UCSD-AML1 (cell line): ENCODE measurements around the gene MOV10L1.
"Not testable (repeated sequence)": the region's sequence is repeated elsewhere in the genome, so short reads cannot be mapped to it uniquely, and the experiment has no call there.

Experiments used
- DNase-seq: peaks from one replicate; lab custom pipeline; 2025; ENCODE audit not compliant: unreplicated experiment; lab: John Stamatoyannopoulos, UW

The MOV10L1 gene

DNA sequence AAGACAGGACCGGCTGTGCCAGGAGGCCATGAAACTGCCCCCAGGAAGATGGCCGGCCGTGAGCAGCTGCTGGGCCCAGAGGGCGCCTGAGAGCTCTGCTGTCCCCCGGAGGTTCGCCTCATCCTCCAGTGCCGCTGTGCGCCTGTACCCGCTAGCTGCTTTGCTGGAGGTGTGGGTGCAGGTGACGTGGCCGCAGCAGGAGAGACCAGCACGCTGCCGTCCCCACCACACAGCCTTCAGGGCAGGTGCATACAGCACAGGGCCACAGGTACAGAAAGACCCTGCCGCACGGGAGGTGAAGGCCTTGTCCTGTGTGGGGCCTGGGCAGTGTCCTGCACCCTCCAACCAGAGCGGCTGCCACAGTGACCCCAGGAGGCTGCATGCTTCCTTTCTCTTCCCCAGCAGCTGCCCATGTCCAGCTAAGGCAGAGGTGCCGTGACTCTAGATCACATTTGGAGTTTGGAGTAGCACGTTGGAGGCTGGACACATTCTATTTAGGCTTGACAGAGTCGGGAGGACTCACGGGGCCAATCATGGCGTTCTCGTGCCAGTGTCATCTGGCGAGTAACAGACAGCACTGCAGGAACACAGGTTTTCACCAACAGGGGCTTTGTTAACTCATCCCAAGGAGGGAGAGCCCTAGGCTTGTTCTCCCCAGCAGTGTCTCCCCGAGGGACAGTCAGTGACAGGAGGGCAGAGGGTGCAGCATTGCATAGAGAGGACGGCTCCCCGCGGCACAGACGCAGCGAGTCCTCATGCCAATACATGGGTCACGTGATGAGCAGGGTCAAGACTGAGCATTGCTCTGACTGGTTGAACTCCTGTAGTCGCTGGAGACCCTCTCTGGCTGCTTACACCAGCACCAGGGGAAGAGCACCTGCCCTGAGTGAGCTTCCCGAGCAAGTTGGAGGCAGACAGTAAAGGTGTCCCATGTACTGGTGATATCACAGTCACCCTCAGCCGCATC is 62.0 kb downstream of the MOV10L1 start:
- DNase-seq = no peak

DNA sequence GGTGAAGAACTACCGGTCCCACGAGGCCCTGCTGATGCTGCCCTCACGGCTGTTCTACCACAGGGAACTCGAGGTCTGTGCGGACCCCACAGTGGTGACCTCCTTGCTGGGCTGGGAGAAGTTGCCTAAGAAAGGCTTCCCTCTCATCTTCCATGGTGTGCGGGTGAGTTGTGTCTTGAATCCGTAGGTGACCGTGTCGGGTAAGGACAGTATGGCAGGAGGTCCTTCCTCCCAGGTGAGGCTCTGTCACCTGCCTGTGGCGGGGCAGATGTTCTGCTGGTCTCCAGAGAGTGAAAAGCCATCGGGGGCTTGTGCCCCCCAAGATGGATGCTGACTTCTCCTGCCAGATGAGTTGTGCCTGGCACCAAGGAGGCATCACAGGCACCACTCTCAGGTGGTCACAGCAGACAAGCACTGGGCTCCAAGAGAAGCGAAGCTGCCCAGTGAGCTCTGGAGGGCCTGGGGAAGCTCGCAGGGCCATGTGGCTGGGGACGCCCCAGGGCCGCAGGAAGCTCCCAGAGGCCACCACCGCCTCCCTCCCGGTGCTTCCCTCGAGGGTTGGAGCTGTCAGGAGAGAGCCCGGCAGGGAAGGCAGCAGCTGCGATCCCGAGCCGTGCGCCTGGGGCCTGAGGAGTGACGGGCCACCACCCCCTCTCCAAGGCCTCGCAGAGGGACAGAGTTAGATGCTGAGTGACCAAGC is 63.4 kb downstream of the MOV10L1 start:
- no peak for DNase-seq

DNA sequence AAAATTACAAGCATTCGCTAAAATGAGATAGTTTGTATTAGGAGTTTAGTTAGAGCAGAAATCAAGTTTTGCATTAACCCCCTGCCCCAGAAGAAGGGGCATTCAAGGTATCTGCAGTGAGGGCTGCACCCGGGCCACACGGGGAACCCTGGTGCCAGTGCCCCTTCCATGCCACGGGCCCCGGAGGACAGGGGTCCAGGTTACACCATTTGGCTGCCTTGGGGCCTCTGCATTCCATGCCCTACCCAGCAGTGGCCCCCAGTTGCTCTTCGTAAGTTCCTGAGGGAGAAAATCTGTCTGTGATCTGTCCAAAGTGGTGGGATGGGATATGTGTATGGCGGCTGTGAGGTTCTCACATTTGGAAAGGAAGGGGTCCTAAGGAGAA is 63.9 kb downstream of the MOV10L1 start:
- DNase-seq = no peak

DNA sequence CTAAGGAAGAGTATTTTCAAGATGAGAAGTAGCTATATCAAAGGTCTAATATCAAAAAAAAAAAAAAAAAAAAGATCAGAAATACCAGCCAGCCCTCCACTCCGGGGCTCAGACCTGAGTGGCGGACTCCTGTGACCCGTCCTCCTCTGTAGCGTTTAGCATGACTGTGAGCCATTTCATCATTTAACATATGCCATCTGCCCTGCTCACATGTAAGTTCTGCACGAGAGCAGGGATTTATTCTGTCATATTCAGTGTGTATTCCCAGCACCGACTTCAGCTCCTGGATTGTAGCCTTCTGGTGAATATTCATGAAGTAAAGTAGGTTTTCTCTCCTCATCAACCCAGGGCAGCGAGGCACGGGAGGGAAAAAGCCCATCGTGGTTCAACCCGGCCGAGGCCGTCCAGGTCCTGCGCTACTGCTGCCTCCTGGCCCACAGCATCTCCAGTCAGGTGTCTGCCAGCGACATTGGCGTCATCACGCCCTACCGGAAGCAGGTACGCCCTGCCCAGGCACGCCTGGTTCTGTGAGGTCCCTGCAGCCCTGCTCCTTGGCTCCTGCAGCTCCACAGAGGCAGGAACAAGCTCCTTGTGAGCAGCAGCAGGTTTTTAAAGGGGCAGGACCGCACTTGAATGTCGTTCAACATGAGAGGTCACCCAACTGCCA is 68.0 kb downstream of the MOV10L1 start:
- no peak for DNase-seq

DNA sequence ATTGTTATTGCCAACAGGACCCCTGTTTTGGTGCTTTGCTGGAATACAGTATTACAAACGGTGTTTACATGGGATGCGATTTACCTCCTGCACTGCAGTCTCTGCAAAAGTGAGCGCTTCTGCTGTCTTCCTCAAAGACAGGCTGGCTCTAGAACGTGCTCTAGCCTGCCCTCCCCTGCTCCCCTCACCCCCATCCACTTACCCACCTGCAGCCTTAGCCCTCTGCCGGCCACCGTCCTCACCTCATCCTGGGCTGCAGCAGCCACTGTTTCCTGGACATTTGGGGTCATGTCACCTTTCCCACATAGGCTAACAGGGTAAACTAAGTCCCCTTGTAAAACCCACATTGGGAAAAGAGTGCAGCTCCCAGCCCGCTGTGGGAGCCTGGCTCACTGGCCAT is 71.1 kb downstream of the MOV10L1 start:
- no peak for DNase-seq

DNA sequence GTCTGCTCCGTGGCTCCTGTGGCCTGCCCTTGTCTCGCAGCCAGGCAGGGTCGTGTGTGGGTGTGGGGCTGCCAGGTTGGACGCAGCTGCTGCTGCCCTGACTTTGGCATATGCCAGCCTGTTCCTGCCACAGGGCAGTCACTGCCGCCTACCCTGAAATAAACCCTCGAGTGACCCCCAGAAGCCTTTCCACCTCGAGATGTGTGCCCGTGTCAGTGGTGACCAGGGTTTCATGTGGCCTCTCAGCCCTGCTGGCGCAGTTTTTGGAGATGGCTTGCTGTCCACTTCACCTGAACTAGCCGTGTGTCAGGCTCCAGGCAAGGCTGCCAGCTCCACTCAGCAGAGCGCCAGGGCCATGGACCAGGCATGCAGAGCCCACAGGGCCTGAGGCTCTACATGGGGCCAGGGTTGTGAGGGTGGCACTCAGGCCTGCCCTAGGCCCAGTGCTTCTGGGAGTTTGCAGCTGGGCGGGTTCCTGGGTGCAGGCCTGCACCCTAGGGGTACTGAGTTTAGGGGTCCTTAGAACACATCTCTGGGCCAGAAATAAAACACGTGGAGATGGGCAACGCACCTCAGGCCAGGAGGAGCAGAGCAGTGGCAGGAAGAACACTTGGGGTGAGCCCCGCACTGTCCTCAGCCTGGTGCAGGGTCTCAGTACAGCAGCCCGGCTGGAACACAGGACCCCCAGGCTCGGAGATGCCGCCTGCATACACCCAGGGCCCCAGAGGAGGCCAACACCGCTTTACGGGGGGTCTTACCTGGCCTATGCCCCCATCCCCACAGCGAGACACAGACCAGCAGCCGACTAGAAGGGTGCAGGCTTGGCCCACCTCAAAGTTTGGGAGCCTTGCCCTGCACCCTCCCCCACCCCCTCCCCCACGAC is 71.9 kb downstream of the MOV10L1 start:
- no peak for DNase-seq

DNA sequence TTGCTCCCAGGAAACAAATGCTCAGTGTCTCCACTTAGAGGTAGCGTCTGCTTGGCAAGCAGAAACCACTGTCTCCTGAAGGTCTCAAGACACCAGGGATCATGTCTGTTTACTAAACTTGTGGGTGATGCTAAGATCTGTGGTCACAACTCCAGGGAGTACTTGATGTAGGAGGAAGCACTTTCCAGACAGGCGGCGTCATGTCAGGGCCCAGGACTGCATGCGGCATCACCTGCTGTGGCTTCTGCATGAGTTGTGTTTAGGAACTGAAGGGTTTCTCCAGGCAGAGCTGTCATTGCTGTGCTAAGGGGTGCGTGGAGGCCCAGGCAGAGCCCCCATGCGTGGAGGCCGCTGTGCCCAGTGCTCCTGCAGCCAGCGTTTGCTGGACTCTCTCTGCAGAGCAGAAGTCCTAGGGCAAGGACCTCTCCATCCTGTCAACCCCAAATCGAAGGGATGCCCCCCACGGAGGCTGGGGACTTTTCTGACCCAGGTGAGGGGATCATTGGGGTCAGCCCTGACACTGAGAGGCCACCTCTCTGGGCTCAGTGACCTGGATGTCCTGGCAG is 72.7 kb downstream of the MOV10L1 start:
- DNase-seq = no peak

DNA sequence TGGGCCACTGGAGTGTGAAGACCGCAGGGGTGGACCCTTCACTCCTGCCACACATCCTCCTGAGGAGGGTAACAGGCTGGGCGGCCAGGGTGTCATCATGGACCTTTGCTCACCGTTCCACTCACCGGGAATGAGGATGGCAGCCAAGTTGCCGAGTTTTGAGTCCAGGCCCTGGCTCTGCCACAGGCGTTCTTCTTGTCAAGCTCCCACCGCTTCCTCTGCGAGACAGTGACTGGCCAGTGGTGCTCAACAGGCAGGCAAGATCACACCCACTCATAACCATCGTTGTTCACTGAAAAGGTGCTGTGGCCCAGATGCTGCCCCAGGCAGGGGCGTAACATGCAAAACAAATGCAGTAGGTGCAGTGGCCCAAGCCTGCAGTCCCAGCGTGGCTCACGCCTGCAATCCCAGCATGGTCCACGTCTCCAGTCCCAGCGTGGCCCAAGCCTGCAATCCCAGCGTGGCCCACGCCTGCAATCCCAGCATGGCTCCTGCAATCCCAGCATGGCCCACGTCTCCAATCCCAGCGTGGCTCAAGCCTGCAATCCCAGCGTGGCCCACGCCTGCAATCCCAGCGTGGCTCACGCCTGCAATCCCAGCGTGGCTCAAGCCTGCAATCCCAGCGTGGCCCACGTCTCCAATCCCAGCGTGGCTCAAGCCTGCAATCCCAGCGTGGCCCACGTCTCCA is 75.8 kb downstream of the MOV10L1 start:
- no peak for DNase-seq

DNA sequence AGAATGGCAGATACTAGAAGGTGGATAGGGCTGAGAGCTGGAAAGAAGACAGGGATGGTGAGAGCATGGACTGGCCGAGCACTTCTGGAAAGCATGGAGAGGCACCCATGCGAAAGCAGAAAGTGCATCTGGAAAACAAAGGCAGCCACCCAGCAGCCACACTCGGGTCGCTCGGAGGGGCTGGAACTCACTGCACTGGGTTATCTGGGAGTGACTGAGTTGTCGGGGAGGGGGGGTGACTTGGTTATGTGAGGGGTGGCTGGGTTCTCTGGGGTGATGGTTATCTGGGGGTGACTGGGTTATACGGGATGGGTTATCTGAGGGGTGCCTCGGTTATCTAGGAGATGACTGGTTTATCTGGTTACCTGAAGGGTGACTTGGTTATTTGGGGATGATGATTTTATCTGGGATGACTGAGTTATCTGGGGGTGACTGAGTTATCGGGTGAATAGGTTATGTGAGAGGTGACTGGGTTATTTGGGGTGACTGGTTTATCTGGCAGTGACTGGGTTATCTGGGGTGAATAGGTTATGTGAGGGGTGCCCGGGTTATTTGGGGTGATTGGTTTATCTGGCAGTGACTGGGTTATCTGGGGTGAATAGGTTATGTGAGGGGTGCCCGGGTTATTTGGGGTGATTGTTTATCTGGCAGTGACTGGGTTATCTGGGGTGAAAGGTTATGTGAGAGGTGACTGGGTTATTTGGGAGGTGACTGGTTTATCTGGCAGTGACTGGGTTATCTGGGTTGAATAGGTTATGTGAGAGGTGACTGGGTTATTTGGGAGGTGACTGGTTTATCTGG is 78.1 kb downstream of the MOV10L1 start:
- DNase-seq = no peak

DNA sequence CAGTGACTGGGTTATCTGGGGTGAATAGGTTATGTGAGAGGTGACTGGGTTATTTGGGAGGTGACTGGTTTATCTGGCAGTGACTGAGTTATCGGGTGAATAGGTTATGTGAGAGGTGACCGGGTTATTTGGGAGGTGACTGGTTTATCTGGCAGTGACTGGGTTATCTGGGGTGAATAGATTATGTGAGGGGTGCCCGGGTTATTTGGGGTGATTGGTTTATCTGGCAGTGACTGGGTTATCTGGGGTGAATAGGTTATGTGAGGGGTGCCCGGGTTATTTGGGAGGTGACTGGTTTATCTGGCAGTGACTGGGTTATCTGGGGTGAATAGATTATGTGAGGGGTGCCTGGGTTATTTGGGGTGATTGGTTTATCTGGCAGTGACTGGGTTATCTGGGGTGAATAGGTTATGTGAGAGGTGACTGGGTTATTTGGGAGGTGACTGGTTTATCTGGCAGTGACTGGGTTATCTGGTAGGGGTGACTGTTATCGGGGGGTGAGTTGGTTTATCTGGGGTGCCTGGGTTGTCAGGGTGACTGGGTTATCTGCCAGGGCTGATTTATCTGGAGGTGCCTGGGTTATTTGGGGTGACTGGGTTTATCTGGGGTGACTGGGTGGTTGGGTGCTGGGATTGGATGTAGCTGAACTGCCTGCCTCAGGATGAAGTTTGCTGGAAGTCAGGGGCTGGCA is 78.8 kb downstream of the MOV10L1 start:
- not testable (repeated sequence) for DNase-seq

DNA sequence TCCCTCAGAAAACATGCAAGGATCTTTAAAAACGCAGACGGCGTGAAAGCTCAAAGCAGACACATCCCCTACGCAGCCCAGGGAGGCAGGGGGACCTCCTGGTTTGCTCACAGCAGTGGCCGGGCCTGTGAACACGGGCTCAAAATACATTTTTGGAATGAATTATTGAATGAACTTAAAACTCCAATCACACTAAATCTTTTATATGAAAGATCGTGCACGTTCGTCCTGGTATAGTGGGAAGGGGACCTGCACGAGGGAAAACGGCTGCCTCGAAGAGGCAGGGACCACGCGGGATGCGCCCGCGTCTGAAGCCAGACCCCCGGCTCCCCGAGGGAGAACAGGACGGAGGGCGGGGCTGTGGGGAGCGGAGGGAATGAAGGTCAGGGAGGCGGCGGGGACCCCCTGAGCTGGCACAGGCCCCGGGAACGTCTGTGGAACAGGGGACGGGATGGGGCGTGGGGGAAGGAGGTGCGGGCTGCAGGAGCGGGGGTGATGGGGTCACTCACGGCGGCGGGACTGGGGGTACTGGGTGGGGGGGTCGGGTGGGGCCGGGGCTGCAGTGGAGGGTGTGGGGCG is 79.5 kb downstream of the MOV10L1 start:
- DNase-seq = no peak

DNA sequence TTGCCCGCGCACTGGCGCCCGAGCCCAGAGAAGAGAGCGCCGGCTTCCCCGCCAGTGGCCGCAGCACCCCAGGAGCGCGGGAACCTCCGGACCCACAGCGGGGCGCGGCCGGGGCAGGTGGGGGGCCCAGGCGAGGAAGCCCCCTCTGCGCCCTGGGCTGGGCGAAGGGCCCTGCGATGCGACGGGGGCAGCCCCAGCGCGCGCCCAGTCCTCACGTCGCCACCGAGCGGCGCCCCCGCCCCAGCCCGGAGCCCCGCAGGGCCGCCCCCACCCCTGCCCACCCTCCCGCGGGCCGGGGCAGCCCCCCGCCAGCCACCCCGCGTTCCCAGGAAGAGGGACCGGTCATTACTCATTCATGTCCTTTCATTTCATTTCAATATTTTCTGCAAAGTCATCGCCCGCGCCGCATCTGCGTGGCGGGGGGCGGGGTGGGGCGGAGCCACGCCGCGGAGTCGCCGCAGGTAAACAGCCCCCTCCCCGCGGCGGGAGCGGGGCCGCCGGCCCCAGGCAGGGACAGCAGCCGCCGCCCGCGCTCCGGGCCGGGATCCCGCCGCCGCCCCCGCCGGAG is 80.1 kb downstream of the MOV10L1 start:
- peak; percentile 58 for DNase-seq

DNA sequence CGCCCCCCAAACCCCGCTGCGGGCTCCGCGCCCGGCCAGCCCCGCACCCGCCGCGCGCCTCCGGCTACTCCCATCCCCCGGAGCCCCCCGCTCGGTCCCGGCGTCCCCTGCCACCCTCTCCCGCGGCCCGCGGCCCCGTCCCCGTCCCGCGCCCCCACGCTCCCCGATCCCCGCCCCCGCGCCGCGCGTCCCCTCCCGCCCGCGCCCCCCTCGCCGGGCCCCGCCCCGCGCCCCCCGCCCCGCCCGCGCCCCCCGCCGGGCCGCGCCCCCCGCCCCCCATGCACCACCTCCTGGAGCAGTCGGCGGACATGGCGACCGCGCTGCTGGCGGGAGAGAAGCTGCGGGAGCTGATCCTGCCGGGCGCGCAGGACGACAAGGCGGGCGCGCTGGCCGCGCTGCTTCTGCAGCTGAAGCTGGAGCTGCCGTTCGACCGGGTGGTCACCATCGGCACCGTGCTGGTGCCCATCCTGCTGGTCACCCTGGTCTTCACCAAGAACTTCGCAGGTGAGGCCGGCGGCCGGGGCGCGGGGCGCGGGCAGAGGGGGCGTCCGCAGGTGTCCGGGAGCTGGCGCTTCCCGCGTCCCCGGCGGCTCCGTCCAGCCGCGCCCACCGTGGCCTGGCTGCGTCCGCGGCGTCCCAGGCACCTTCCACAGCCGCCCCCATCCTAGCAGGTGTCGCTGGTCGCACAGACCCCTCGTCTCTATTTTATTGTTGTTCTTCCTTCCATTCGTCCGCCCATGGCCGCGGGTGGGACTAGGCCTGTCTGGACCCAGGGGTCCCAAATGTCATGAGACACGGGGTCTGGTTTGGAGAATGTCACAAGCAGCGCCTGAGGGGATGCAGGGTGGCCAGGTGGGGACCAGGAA is 80.9 kb downstream of the MOV10L1 start, which contains the start of gene PANX2:
PANX2 (plus strand) TSS at position 279 of the 866 bp plus-strand sequence; CDS start at position 279, 0 bp downstream.
- DNase-seq = no peak

DNA sequence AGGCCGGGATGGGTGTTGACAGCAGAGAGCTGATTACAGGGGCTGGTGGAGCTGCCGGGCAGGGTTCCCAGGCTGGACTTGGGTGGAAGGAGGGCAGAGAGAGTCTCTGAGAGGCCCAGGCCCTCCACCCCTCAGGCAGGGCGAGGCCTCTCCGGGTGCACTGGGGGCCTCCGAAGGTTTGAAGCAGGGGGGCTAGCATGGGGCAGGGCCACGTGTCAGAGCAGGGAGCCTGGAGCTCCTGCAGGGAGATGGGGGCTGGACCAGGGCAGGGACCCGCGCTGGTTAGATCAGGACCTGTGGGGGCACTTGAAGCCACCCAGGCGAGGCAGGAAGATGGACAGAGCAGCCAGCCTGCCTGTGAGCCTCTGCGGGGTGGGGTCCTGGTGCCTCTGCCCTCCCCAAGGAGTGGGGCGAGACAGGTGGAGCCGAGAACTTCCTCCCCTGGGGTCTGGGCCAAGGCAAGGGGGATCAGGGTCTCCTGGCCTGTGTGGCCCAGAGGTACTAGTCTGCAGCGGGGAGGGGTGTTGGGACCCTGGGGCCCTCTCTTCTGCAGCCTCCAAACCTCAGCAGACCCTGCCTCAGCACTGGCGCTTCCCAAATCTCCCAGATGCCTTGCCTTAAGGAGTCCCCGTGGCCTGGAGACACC is 81.6 kb downstream of the MOV10L1 start:
- no peak for DNase-seq

DNA sequence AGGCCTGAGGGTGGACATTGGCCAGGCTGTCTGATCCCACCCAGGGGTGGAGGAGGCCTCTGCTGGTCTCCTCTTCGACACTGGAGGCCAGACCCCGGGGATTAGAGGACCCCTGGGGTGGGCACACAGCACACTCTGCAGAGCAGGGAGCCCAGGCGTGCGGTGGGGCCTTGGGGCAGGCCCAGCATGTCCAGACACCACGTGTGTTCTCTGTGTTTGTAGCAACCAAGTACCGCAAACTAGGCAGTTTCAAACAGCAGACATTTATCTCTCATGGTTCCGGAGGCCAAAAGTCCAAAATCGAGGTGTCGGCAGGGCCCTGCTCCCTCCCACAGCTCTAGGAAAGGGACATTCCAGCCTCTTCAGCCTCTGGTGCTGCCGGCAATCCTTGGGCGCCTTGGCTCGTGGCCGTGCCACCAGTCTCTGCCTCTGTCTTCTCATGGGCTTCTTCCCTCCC is 82.2 kb downstream of the MOV10L1 start:
- no peak for DNase-seq
